RPMI7951 (cell line): Measurements from ENCODE around the gene RPS15. TPM values are rescaled to one million over a fixed set of nuclear protein-coding genes. Genes with fewer than 3 reads are reported as not detected.

Experiments used
- DNase-seq: peaks from one replicate; pipeline ENCODE4 v3.0.0-alpha.2; 2012; ENCODE audit warnings: low read depth
- total RNA-seq: library from RNA; depleted of rRNA; stranded (reverse); fragments of >200 nt; shearing (Covaris generic); gene quantifications from 2 replicates; pipeline ENCODE4 v1.2.3, GENCODE V29; 2014; rRNA removed

Gene RPS15
- total RNA-seq = 1,276 and 1,680 TPM in 2 replicates

DNA sequence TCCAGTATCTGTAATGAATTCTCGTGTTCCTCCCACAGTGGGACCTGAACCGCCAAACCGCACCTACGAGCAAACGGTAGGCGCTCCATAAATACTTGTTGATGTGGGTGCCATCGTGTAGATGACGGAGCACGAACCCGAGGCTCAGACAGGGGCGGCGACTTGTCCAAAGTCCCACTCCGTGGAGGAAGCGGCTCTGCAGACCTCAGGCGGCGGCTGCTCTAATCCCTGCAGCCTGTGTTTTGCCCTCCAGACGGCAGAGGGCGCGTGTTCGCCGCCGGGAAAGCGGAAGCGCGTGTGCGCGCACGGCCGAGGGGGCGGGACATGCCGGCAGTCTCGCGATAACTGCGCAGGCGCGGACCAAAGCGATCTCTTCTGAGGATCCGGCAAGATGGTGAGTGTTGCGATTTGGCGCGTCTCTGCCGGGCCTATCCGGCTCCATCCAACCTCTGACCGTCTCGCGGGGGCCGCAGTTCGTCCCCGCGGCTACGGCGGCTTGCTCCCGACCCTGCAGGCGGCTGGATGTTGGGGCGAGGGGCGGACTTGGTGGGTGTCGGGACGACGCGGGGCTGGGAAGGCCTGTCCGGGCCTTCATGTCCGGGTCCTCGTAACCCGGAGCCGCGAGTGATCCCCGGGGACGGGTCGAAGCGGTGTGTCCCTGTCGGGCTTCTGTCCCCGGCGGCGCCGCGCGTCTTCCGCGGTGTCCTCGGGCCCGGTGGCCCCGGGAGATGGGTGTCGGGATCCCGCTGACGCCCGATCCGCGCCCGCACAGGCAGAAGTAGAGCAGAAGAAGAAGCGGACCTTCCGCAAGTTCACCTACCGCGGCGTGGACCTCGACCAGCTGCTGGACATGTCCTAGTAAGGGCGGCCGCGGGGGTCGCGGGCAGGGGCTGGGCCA lies at the start of gene RPS15:
Gene RPS15 (plus strand): TSS at position 362 of the 898 bp plus-strand sequence. CDS start 30 bp downstream, at position 392.
- DNase-seq = peak; percentile 88

DNA sequence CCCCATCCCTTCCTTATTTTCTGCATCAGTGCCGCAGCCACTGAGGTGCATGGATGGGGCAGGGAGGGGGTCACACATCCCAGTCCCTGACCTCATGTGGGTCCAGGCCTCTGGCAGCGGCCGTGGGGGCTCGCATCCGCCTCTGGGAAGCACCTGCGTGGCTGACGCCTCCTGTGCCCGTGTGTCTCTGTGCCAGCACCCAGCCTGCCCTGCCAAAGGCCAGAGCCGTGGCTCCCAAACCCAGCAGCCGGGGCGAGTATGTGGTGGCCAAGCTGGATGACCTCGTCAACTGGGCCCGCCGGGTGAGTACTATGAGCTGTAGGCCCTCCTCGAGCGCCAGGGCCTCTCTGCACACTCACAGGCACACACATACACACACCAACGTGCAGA lies 49.6 kb upstream of the RPS15 start:
- DNase-seq = no peak

DNA sequence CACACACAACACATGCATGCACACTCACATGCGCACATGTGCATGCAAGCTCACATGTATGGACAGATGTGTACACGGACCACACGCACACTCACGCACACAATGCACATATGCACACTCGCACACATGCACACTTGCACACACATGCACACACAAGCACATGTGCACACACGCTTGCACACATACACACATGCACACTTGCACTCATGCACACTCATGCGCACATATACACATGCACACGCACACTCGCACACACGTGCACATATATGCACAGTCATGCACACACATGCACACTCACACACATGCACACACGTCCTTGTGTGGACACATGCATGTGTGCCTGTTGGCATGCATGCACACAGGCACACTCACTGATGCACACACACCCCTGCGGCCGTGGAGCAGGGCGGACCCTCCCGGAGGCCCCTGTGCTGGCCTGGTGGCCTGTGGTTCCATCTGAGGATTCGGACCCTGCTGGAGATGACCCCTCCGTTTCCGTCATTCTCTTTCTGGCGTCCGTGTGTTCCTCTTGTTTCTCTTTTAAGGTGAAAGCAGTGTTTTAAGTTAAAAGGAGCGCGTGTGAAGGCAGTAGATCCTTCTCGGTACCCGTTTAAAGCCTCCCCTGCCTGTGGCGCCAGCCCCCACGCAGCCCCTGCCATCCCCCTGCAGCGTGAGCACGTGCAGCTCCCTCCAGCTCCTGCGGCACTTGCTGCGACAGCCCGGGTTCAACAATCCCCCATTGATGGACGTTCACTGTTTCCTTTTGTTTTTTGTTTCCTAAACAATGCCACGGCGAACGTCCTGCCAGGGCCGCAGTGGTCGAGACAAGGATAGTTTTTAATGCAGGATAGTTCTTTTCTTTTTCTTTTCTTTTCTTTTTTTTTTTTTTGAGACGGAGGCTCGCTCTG lies 48.9 kb upstream of the RPS15 start:
- no peak for DNase-seq

DNA sequence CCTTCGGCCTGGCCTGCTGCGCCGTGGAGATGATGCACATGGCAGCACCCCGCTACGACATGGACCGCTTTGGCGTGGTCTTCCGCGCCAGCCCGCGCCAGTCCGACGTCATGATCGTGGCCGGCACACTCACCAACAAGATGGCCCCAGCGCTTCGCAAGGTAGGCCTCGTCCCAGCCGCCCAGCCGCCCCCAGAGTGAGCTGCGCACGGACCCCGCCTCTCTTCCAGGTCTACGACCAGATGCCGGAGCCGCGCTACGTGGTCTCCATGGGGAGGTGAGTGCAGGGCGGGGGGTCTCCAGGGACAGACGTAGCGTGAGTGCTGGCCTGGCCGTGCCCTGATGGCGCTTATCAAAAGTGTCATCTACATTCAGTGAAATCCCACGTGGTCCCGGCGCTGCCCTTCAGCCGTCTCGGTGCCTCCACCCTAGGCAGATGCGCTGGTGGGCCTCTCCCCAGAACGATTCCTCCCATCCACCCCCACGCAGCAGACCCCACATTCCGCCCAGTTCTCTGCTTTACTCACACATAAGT lies 47.2 kb upstream of the RPS15 start:
- no peak for DNase-seq

DNA sequence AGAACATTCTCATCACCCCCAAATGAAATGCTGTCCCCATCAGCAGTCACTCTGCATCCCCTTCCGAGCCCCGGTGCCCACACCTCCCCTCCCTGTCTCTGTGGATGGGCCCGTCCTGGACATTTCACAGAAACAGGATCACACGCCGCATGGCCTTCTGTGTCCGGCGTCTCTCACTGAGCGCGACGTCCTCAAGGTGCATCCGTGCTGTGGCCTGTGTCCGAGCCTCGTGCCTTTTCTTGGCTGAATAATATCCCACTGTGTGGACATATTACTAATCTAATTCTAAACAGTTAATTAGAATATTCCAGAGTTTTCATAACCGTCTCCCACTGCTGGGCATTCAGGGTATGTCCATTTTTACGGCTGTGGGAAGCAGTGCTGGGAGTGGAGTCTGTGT lies 45.8 kb upstream of the RPS15 start:
- DNase-seq = no peak

DNA sequence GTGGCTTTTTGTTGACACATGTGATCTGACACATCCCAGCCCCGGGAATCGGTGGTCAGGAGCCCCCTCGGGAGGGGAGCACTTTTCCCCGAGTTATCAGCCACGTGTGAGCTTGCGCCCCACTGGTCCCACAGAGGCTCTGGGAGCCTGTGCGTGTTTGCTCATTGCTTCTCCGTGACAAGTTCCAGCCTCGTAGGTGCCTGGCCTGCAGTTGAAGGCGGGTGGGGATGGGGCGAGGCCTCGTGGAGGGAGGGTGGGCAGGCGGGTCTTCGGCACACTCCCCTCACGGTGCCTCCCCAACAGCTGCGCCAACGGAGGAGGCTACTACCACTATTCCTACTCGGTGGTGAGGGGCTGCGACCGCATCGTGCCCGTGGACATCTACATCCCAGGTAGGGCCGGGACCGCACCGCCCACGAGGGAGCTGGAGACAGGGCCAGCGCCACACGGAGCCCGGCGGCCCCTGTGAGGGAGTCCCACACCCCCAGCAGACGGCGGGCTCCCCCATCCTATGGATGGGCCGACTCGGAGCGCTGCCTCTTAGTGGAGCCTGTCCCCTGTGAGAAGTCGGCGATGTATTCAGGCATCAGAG lies 45.2 kb upstream of the RPS15 start:
- no peak for DNase-seq

DNA sequence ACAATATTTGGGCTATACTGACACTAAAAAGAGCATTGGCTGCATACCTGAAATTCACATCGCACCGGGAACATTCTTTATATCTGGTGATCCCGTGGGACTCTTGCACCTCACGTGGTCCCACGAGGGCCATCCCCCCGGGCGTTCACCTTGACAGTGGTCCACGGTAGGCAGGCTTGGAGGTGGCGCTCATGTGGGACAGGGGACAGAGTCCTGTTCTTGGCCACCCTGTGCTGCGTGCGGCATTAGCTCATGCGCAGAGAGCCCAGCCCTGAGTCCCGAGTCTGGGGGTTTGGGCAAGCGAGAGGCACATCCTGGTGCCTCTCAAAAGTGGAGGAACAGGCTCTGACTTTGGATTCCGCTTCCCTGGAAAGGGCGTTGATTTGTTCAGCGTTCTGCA lies 44.4 kb upstream of the RPS15 start:
- DNase-seq = no peak

DNA sequence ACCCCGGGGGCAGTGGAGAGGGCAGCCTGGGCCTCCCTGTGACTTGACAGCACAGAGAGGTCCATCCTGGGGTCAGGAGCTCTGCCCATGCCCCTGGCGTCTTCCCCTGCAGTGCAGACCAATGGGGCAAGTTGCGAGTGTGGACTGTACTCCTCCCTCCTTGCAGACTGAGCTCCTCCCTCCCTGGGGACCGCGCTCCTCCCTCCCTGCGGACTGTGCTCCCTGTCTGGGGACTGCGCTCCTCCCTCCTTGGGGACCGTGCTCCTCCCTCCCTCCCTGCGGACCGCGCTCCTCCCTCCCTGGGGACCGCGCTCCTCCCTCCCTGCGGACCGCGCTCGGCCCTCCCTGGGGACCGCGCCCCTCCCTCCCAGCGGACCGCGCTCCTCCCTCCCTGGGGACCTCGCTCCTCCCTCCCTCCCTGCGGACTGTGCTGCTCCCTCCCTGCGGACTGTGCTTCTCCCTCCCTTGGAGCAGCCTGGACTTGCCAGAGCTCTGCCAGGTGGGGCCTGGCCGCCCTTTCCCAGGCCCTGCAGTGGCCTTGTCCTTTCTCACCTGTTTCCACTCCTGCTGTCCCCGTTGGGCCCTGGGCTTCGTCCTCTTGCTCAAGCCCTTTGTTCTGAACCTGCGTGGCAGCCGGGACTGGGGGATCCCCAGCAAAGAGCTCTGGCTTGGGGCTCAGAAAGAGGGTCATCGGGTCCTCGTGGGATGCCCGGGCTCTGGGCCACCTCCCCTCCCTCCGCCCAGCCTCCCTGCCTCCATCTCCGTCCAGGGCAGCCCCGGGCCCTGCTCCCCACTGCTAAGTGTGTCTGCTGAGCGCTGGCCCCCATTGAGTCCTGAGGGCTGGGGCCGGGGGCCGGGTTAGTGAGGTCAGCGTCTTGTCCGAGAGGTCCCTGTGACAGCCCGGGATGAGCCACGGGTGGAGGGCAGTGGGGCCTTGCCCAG lies 43.7 kb upstream of the RPS15 start:
- no peak for DNase-seq

DNA sequence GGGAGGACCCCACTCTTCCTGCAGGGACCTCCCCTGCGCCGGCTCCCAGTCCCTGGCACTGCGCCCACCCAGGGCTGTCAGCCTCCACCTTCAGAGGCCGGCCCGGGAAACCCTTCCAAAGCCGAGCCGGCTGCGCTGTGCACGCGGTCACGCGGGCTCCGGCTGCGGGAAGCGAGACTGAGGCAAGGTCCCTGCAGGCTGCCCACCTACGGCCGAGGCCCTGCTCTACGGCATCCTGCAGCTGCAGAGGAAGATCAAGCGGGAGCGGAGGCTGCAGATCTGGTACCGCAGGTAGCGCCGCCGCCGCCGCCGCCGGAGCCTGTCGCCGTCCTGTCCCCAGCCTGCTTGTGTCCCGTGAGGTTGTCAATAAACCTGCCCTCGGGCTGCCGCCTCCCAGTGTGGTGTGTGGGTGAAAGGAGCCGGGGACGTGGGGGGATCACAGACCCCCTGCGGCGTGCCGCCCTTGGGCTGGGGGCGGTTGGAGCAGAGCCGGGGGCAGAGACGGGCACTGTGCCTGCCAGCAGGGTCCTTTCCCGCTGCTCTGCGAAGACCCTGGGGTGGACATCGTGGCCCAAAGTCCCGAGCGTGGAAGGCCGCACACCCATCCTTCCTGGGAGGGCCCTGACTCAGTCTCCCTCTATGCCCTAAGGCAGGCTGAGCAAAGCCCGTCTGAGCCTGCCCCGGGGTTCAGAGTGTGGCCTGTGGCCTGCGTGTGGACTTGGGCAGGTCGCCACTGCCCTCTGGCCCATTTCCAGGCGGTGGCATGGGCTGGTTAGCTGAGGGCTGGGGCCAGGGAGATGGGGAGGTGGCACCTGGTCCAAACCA lies 42.8 kb upstream of the RPS15 start:
- no peak for DNase-seq

DNA sequence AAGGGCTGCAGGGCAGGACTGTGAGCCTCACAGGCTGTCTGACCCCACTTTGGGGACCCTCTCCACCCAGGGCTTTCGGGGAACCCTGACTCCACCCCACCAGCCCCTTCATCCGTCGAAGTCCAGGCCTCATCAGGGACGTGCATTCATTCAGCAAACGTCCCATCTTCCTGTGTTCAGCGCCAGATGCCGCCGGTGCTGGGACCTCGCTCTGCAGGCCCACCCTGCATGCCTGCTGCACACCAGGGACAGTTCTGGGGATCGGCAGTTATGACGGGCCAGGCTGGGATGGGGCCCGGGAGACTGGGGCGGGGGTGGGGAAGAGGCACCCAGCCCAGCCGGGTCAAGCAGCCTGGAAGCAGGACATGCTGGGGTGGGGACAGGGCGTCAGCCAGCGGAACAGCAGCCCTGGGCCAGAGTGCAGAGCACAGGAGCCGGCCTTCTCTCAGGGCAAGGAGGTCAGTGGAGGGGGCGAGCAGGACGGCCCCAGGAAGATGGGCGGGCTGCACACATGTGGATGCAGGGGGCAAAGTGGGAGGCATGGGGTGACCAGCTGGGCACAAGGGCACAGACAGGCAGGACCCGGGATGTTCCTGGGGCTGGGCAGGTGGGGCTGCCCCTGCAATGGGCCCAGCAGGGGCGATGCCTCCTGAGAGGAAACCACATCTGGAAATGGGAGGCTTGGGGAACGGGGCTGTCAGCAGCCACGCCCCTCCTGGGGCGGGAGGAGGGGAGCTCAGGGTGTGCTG lies 42.0 kb upstream of the RPS15 start:
- no peak for DNase-seq

DNA sequence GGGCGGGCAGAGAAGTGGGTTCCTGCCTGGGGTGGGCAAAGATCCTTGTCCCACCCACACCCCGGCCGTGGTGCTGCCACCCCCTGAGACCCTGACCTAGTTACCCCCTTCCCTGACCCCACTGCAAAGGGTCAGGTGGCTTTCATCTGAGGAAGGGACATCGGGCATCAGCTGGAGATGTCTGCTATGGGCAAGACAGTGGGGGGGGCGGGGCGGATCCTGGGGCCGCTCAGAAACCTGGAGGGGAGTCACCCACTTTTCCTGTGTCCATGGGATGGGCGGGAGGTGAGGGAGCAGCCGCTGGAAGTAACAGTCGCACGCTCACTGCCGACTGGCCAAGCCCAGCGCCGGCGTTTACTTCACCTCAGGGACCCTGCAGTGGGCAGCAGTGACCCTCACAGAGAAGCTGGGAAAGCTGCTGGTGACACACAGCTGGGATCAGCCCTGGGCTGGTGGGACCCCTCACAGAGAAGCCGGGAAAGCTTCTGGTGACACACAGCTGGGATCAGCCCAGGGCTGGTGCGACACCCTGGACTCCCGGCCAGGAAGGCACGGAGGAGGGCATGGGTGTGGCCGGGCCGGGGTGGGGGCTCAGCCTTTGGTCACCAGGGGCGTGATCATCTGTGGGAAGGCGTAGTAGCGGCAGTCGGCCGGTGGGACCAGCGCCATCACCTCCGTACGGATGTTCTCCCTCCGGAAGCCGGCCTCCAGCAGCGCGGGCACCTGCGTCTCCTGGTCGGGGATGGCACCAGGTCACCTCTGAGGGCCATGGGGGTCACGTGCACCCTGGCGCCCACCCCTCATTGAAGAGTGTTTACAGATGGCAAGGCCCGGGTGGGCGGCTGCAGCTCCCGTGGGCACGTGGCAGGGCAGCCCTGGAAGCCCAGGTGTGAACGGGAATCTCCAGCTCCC lies 41.2 kb upstream of the RPS15 start:
- DNase-seq = no peak

DNA sequence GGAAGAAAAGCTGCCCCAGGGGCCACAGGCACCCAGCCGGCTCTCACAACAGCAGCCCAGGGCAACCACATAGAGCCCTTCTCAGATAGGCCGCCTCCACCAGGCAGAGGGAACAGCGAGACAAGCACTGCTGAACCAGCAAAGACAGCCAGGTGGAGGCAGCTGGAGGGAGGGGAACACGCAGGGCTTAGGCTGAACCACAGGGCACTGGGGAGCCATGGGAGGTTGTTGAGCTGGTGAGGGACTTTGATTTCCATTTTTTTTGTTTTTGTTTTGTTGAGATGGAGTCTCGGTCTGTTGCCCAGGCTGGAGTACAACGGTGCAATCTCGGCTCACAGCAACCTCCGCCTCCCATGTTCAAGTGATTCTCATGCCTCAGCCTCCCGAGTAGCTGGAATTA lies 40.4 kb upstream of the RPS15 start:
- no peak for DNase-seq

DNA sequence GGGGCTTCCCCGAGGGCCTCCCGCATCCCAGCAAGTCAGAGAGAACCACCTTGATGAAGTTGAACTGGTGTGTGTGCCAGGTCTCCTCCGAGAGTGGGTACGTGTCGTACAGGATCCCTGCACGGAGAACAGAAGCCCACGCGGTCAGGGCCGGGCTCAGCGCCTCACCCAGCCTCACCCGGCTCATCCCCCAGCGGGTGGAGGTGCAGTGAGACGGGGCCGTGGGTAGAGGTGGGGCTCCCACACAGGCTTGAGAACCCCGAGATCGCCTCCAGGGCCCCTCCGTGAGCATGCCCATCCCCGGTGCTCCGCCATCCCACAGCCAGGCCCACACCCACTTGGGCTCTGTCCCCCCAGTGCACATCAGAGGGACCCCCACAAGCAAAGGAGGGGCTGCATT lies 39.1 kb upstream of the RPS15 start:
- DNase-seq = no peak

DNA sequence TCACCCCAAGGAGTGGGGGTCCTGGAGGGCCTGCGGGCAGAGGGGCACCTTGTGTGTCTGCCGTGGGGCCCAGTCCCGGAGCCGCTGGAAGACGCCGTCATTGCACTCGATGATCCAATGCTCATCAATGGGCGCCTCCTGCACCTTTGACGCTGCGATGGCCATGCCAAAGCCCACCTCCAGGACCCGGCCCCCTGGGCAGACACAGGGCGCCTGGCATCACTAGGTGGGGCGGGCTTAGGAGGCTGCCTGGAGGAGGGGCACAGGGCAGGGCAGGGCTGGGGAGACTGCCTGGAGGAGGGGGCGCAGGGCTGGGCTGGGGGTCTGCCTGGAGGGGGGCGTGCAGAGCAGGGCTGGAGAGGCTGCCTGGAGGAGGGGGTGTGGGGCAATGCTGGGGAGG lies 38.5 kb upstream of the RPS15 start:
- no peak for DNase-seq

DNA sequence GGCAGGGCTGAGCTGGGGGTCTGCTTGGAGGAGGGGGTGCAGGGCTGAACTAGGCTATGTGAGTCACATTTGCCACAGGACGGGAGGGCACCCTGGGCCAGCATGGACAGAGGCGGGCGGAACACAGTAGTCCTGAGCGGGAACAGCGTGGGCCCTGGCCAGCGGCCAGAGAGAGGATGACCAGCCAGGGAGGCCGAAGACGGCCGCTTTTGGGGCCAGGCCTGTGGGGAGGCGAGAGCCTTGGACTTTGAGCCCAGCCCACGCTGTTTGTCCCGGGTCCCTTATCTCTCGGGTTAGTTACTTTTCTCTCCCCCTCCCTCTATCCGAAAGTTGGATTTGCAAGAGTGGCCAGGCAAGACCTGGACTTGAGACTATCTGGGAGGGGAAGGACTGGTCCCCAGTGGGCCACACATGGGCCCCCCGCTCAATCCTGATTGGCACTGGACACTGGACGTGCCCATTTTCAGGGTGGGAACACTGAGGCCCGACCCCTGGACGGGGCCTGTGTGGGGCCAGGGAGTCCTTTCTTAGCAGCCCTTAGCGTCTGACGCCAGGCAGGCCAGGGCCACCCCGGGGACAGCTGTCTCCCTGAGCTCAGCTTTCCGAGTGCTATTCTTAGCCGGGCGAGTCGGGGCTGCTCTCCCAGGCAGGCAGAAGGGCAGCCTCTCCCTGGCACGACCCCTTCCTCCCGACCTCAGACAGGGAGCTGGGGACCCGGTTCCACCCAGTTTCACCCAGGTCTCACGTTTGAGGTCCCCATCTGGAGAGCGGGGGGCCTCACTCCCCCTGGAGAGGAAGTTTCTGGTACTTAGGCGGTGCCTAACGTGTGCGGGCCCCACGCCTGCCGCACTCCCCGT lies 37.7 kb upstream of the RPS15 start:
- DNase-seq = no peak

DNA sequence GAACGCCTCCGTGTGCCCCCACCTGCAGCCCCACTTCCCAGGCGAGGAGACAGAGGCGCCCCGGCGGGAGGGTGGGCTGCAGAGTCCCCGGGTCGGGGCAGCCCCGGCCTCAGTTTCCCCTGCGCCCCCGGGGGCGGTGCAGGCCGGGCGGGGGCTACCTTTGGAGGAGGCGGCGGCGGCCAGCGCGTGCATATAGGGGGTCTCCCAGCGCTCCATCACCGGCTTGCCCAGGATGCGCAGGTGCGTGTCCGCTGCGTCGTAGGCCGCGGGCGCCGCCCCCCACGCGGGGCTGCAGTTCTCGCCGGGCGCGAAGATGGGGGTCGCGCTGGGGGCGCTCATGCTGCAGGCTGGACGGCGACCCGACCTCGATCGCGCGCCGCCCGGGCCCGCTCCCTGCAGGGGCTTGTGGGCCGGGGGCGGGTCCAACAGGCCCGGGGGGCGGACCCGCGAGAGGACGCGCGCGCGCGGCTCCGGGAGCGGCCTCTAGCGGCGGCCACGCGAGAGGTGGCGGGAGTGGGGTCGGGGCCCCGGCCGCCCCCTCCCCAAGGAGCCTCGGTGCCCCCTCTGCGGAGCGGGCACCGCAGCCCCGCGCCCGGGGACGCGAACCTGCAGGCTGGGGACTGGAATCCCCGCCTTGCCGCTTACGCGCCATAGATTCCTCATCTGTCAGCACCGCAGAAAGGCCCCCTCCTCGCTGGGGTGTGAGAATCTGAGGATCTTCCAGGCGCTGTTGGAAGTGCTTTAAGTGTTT lies 36.9 kb upstream of the RPS15 start, which contains the start of gene GAMT:
Gene GAMT (minus strand): TSS at position 405 of the 751 bp plus-strand sequence. CDS start 66 bp downstream, at position 339.
- DNase-seq = no peak
